ENCODE results near the gene PRKN.

Gene PRKN

GRCh38 chr6:162730502-162730901, 2.9 kb upstream of the PRKN start:
- H3K4me3 ChIP-seq (ENCODE audit: low read depth in 1 of 2, low read length in 2 of 2): no peak overlapping the region
- no peaks in the 10 kb centered on the region for H3K36me3 ChIP-seq (ENCODE audit: insufficient read depth, low read length)
- no peaks in the 10 kb centered on the region for H4K20me1 ChIP-seq (ENCODE audit: insufficient read depth, low read length)
- no peak overlapping the region for H3K4me2 ChIP-seq (ENCODE audit: insufficient read depth, low read length)
- ATAC-seq (ENCODE audit: insufficient read depth, low read depth): no peak
- DNase-seq: no peak
- no peak overlapping the region for H3K27ac ChIP-seq (ENCODE audit: low read length)
- H3K27me3 ChIP-seq (ENCODE audit: insufficient read depth, low read length, poor library complexity): no peaks in the 10 kb centered on the region
- H2AFZ ChIP-seq (ENCODE audit: low read depth, low read length): no peak overlapping the region
- no peaks in the 10 kb centered on the region for H3K4me1 ChIP-seq (ENCODE audit: insufficient read depth, low read length)
- TF ChIP-seq EZH2 (IDR thresholded peaks at IDR 0.05; ENCODE audit: borderline replicate concordance, low read depth, low read length, severe bottlenecking) (no peak), CTCF (IDR thresholded peaks at IDR 0.05; ENCODE audit: borderline replicate concordance, extremely low read depth, low read length, poor library complexity, severe bottlenecking) (no peak)
- no peaks in the 10 kb centered on the region for H3K9me3 ChIP-seq (ENCODE audit: insufficient read depth, low read length, severe bottlenecking)
- H3K9ac ChIP-seq (ENCODE audit: low read depth, low read length): no peak overlapping the region
- no peaks in the 10 kb centered on the region for H3K79me2 ChIP-seq (ENCODE audit: insufficient read depth, low read length)

- H3K27me3 ChIP-seq (ENCODE audit: insufficient read depth, low read length, poor library complexity): no peaks in the 10 kb centered on the region
- H2AFZ ChIP-seq (ENCODE audit: low read depth, low read length): no peak overlapping the region
- no peaks in the 10 kb centered on the region for H4K20me1 ChIP-seq (ENCODE audit: insufficient read depth, low read length)
- H3K9ac ChIP-seq (ENCODE audit: low read depth, low read length): no peak overlapping the region
- DNase-seq: no peak
- H3K27ac ChIP-seq (ENCODE audit: low read length): no peak overlapping the region
- no peak overlapping the region for H3K4me3 ChIP-seq (ENCODE audit: low read depth in 1 of 2, low read length in 2 of 2)
- no peak for ATAC-seq (ENCODE audit: insufficient read depth, low read depth)
- no peaks in the 10 kb centered on the region for H3K79me2 ChIP-seq (ENCODE audit: insufficient read depth, low read length)
- TF ChIP-seq CTCF (IDR thresholded peaks at IDR 0.05; ENCODE audit: borderline replicate concordance, extremely low read depth, low read length, poor library complexity, severe bottlenecking): no peak
- TF ChIP-seq EZH2 (IDR thresholded peaks at IDR 0.05; ENCODE audit: borderline replicate concordance, low read depth, low read length, severe bottlenecking): no peak
- H3K4me1 ChIP-seq (ENCODE audit: insufficient read depth, low read length): no peaks in the 10 kb centered on the region
- no peaks in the 10 kb centered on the region for H3K36me3 ChIP-seq (ENCODE audit: insufficient read depth, low read length)
- H3K9me3 ChIP-seq (ENCODE audit: insufficient read depth, low read length, severe bottlenecking): no peaks in the 10 kb centered on the region
- H3K4me2 ChIP-seq (ENCODE audit: insufficient read depth, low read length): no peak overlapping the region
These were observed 1.1 kb upstream of the PRKN start for GRCh38 chr6:162728706-162729105.

DNA sequence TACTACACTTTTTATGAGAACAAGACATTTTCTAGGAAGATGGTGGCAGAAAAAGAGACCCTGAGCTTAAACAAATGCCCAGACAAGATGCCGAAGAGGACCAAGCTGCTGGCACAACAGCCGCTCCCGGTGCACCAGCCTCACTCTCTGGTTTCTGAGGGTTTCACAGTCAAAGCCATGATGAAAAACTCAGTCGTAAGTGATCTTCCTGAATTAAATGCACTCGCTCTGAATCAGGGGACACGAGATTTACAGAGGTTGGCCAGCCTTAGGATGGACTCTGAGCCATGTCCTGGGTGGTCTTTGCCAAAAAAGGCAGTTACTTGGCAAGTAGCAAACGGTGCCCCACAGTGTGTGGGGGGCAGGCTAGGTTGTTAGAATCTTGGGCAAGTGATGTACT, 631 bp upstream of the PRKN start:
- no peak for DNase-seq

More for the DNA sequence above, 631 bp upstream of the PRKN start:
- Histone ChIP-seq H4K20me1 (ENCODE audit: insufficient read depth, low read length) (no peaks in the 10 kb centered on the region), H3K9me3 (ENCODE audit: insufficient read depth, low read length, severe bottlenecking) (no peaks in the 10 kb centered on the region), H3K27me3 (ENCODE audit: insufficient read depth, low read length, poor library complexity) (no peaks in the 10 kb centered on the region), H3K4me2 (ENCODE audit: insufficient read depth, low read length) (no peak overlapping the region), H3K9ac (ENCODE audit: low read depth, low read length) (no peak overlapping the region), H3K27ac (ENCODE audit: low read length) (no peak overlapping the region), H3K4me3 (ENCODE audit: low read depth in 1 of 2, low read length in 2 of 2) (no peak overlapping the region), H2AFZ (ENCODE audit: low read depth, low read length) (no peak overlapping the region), H3K79me2 (ENCODE audit: insufficient read depth, low read length) (no peaks in the 10 kb centered on the region), H3K36me3 (ENCODE audit: insufficient read depth, low read length) (no peaks in the 10 kb centered on the region), H3K4me1 (ENCODE audit: insufficient read depth, low read length) (no peaks in the 10 kb centered on the region)
- TF ChIP-seq CTCF (IDR thresholded peaks at IDR 0.05; ENCODE audit: borderline replicate concordance, extremely low read depth, low read length, poor library complexity, severe bottlenecking): no peak
- no peak for TF ChIP-seq EZH2 (IDR thresholded peaks at IDR 0.05; ENCODE audit: borderline replicate concordance, low read depth, low read length, severe bottlenecking)
- no peak for ATAC-seq (ENCODE audit: insufficient read depth, low read depth)

All from DND-41 (cell line).